Esophagus squamous epithelium (tissue), 4 donors: ENCODE measurements around the gene DDX23.
"Not testable (repeated sequence)": the region's sequence is repeated elsewhere in the genome, so short reads cannot be mapped to it uniquely, and the experiment has no call there.

Source experiments
- CTCF ChIP-seq, 6 experiments: fragments of 450-650 bp in 4 of 6; fragments of 200-600 bp in 2 of 6; sonication (generic) in 2 of 6; IDR thresholded peaks; one replicate each; pipeline ENCODE4 v1.5.1; 2016 to 2019; ENCODE audit warnings: antibody characterized with exemption in 6 of 6, mild to moderate bottlenecking in 4 of 6, moderate library complexity in 4 of 6
- POLR2A ChIP-seq, 4 donors: fragments of 450-650 bp; IDR thresholded peaks; one replicate each; pipeline ENCODE4 v1.6.1; 2017; ENCODE audit warnings: antibody characterized with exemption in 4 of 4, mild to moderate bottlenecking in 4 of 4, moderate library complexity in 3 of 4

GRCh38 chr12:48842021-48842420, 9.9 kb downstream of the DDX23 start:
- not testable (repeated sequence) for TF ChIP-seq CTCF, POLR2A (IDR thresholded peaks at IDR 0.05)
